ENCODE data around the gene SLC22A23. TPM values are rescaled to one million over a fixed set of nuclear protein-coding genes. Genes with fewer than 3 reads are reported as not detected.

The SLC22A23 gene
- total RNA-seq, 1 experiment from 2014 or later: 6.8 TPM

DNA sequence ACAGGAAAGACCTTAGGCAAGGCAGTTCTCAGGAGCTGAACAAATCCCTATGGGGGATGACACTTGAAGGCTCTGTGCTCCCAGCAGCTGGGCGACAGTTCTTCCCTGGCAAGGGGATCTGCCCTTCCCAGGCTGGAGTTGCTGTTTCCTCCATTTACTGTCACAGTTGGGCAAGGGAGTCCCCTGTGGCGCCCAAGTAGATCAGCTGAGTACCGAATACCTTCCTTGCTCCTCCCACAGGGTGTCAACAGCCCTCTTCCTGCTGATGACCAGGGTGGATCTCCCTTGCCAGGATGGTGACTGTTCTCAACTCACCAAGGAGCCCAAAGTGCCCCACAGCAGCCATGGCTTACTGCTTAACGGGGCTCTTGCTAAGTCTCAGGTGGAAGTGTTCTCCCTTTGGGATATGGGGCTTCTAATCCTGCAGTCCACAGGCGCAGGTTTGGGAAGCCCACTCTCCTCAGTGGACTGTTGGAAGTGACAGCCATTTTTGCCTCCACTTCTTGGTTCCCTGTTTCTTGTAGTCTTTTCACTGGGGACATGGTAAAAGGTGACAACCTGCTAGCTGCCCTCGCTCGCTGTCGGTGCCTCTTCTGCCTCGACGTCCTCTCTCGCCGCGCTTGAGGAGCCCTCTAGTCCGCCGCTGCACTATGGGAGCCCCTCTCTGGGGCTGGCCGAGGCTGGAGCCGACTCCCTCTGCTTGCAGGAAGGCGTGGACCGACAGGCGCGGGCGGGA lies 203.8 kb downstream of the SLC22A23 start:
- H2AFZ ChIP-seq (ENCODE audit: low read length): no peak overlapping the region
- H3K9me3 Mint-ChIP-seq: peaks cover 5 to 6% of the 10 kb centered on the region in 2 experiments; a peak in 4 of 5 replicates
- H3K27ac Mint-ChIP-seq: peak overlapping the region in 1 of 3 experiments; percentile 42; a peak in 1 of 7 replicates
- no peaks in the 10 kb centered on the region for H4K20me1 ChIP-seq (ENCODE audit: control insufficient read depth, insufficient read depth, insufficient read length)
- no peak overlapping the region for H3K23ac ChIP-seq (ENCODE audit: insufficient read length, low read depth, low read length)
- H3K56ac ChIP-seq (ENCODE audit: insufficient read length, low read depth, low read length): no peak overlapping the region
- no peak overlapping the region for H3K4me3 Mint-ChIP-seq
- no peak overlapping the region for H3T11ph ChIP-seq (ENCODE audit: low read length)
- H3K4me2 ChIP-seq (ENCODE audit: insufficient read depth, insufficient read length, low read length): no peak overlapping the region
- H2BK5ac ChIP-seq (ENCODE audit: insufficient read length, low read length): no peak overlapping the region
- H3K27me3 ChIP-seq (ENCODE audit: insufficient read depth, low read length): no peaks in the 10 kb centered on the region
- peaks cover 5 to 7% (median 5%) of the 10 kb centered on the region in 3 experiments; a peak in 6 of 7 replicates for H3K36me3 Mint-ChIP-seq (ENCODE audit: insufficient read depth in 1 of 3, low read depth in 3 of 3)
- H2AK5ac ChIP-seq (ENCODE audit: insufficient read length, low read length): no peak overlapping the region
- H3K27ac ChIP-seq (ENCODE audit: insufficient read length, low read depth, low read length): no peak overlapping the region
- no peaks in the 10 kb centered on the region for H3K23me2 ChIP-seq (ENCODE audit: insufficient read length, low read depth, low read length, poor library complexity, severe bottlenecking)
- no peak overlapping the region for H4K8ac ChIP-seq (replicated peaks; ENCODE audit: insufficient read length, low read depth, low read length)
- no peak overlapping the region for H2BK20ac ChIP-seq (ENCODE audit: low read depth, low read length, poor library complexity, severe bottlenecking)
- H3K14ac ChIP-seq (ENCODE audit: insufficient read depth, low read length): no peak overlapping the region
- peaks cover 21% of the 10 kb centered on the region for H3K27me3 Mint-ChIP-seq (ENCODE audit: low read depth)
- peaks cover 20 to 28% of the 10 kb centered on the region in 2 experiments for H3K4me1 Mint-ChIP-seq
- H3K4ac ChIP-seq (ENCODE audit: low read depth, low read length): no peak overlapping the region
- H3K79me2 ChIP-seq (ENCODE audit: insufficient read depth, low read length): no peaks in the 10 kb centered on the region
- WGBS (ENCODE audit: extremely low coverage, insufficient read length, low lambda C conversion rate): no CpG with 5 or more reads among the region's 22 CpGs
- no peak overlapping the region for H3K18ac ChIP-seq (ENCODE audit: insufficient read length, low read depth, low read length)
- TF ChIP-seq, protein P1, sequence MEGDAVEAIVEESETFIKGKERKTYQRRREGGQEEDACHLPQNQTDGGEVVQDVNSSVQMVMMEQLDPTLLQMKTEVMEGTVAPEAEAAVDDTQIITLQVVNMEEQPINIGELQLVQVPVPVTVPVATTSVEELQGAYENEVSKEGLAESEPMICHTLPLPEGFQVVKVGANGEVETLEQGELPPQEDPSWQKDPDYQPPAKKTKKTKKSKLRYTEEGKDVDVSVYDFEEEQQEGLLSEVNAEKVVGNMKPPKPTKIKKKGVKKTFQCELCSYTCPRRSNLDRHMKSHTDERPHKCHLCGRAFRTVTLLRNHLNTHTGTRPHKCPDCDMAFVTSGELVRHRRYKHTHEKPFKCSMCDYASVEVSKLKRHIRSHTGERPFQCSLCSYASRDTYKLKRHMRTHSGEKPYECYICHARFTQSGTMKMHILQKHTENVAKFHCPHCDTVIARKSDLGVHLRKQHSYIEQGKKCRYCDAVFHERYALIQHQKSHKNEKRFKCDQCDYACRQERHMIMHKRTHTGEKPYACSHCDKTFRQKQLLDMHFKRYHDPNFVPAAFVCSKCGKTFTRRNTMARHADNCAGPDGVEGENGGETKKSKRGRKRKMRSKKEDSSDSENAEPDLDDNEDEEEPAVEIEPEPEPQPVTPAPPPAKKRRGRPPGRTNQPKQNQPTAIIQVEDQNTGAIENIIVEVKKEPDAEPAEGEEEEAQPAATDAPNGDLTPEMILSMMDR (conservative IDR thresholded peaks at IDR 0.05): no peak
- H3K79me1 ChIP-seq (ENCODE audit: insufficient read depth, low read depth, low read length, poor library complexity, severe bottlenecking): no peaks in the 10 kb centered on the region
- H4K5ac ChIP-seq (ENCODE audit: insufficient read length, low read depth, low read length): no peak overlapping the region
- H3K9me3 ChIP-seq (ENCODE audit: control insufficient read depth, low read depth, low read length): no peaks in the 10 kb centered on the region
- H4K91ac ChIP-seq (ENCODE audit: insufficient read length, low read depth, low read length): no peak overlapping the region
- no peak overlapping the region for H3K9ac ChIP-seq (ENCODE audit: extremely low read depth, insufficient read length, low read length)
- H3K4me1 ChIP-seq (ENCODE audit: insufficient read depth, low read length): no peaks in the 10 kb centered on the region; the same call in 1 of the 2 replicates
- DNase-seq: no peak
- H2BK12ac ChIP-seq (ENCODE audit: insufficient read length, low read depth, low read length): no peak overlapping the region
- H2BK120ac ChIP-seq (ENCODE audit: low read depth, low read length, poor library complexity, severe bottlenecking): no peak overlapping the region
- no peak overlapping the region for H2BK15ac ChIP-seq (ENCODE audit: low read depth, low read length)
